ENCODE results near the gene PRRC2B.
A peak's percentile ranks its signal among the peaks of the same experiment; 100 is the strongest.

The PRRC2B gene

DNA sequence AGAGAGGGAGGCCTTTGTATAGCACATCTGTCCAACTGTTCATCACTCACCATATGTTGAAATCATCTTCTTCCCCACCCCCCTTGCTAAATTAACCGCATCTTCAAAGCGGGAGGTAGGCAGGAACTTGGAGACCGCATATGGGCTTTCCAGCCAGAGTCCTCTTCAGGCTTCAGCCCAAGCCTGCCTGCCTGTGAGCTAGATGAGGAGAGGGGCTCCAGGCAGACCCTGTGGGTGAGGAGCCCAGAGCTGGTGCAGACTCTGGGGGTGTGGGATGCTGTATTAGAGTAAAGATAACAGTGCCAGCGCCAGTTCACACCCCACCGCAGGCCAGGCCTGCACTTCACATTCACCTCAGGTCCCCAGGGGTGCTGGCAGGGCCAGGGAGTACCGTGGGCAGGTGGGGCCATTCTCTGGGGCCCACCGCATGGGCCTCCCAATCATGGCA, 16.2 kb downstream of the PRRC2B start:
- WGBS: 94% methylated on average over 7 of the region's 7 CpGs
- Histone ChIP-seq H3K4me1 (ENCODE audit: insufficient read depth, low read length) (peaks cover 49% of the 10 kb centered on the region), H3K36me3 (ENCODE audit: insufficient read depth, low read length) (peaks cover 24% of the 10 kb centered on the region; the same call in 1 of the 2 replicates), H3K4me3 (ENCODE audit: low read length) (no peak overlapping the region), H3K27ac (ENCODE audit: low read depth, low read length) (no peak overlapping the region), H3K9me3 (ENCODE audit: insufficient read depth, low read depth, low read length) (peaks cover 5% of the 10 kb centered on the region; the same call in 1 of the 2 replicates), H3K27me3 (ENCODE audit: insufficient read depth, low read length) (no peaks in the 10 kb centered on the region), H3K9ac (ENCODE audit: low read depth, low read length) (no peak overlapping the region)

DNA sequence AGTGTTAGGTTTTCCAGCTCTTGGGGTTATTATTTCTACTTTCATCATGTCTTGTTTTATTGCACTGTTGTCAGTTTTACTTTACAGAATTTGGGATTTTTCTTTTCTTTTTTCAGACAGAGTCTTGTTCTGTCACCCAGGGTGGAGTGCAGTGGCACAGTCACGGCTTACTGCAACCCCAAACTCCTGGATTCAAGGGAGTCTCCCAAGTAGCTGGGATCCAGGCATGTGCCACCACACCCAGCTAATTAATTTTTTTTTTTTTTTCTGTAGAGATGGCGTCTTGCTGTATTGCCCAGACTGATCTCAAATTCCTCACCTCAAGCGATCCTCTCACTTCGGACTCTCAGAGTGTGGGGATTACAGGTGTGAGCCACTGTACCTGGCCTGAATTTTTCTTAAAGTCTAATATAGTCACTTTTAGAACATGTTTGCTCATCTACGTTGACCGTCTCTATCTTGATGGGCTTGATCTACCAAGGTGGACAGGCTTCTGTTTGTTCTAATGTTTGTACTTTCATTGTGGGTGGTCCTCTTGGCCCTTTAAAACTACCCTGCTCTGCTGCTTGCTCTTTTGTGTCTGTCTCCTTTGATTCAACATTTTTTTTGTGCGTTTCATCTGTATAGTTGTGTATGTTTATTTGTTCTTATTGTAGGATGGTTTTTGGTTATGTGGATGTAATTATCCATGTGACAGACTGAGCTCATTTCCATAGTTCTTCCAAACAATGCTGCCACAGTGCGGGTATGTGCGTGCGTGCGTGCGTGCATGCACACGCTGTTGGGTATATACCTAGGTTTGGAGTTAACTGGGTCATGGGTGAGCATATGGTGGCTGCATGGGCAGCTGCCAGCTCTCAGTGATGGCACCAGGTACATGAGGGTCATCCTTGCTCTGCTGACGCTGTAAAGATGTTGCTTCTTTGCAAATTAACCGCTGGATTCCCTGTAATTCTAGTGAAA, 18.1 kb downstream of the PRRC2B start:
- no peak overlapping the region for H3K4me3 ChIP-seq (ENCODE audit: low read length)
- H3K9me3 ChIP-seq (ENCODE audit: insufficient read depth, low read depth, low read length): peaks cover 5% of the 10 kb centered on the region; the same call in 1 of the 2 replicates
- 94% methylated on average over 15 of the region's 15 CpGs for WGBS
- H3K27me3 ChIP-seq (ENCODE audit: insufficient read depth, low read length): no peaks in the 10 kb centered on the region
- no peak overlapping the region for H3K27ac ChIP-seq (ENCODE audit: low read depth, low read length)
- peaks cover 36% of the 10 kb centered on the region for H3K4me1 ChIP-seq (ENCODE audit: insufficient read depth, low read length)
- H3K9ac ChIP-seq (ENCODE audit: low read depth, low read length): no peak overlapping the region
- H3K36me3 ChIP-seq (ENCODE audit: insufficient read depth, low read length): peaks cover 24% of the 10 kb centered on the region; the same call in 1 of the 2 replicates

DNA sequence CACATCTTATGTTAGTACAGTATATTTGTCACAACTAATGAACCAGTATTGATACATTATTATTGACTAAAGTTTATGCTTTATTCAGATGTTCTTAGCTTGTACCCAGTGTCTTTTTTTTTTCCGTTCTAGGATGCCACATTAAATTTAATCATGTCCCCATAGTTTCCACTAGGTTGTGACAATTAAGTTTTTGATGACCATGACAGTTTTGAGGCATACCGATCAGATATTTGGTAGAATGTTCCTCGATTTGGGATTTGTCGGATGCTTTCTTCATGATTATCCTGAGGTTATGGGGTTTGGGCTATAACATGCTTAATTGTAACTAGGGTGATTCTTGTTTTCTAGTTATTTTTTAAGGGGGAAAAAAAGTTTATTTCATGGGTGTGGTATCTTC, 22.6 kb downstream of the PRRC2B start:
- no peak overlapping the region for H3K9ac ChIP-seq (ENCODE audit: low read depth, low read length)
- H3K27me3 ChIP-seq (ENCODE audit: insufficient read depth, low read length): no peaks in the 10 kb centered on the region
- peaks cover 38% of the 10 kb centered on the region for H3K36me3 ChIP-seq (ENCODE audit: insufficient read depth, low read length)
- 95% methylated on average over 3 of the region's 4 CpGs for WGBS
- no peak overlapping the region for H3K27ac ChIP-seq (ENCODE audit: low read depth, low read length)
- peaks cover 5% of the 10 kb centered on the region; the same call in 1 of the 2 replicates for H3K9me3 ChIP-seq (ENCODE audit: insufficient read depth, low read depth, low read length)
- H3K4me3 ChIP-seq (ENCODE audit: low read length): no peak overlapping the region
- H3K4me1 ChIP-seq (ENCODE audit: insufficient read depth, low read length): peaks cover 53% of the 10 kb centered on the region

DNA sequence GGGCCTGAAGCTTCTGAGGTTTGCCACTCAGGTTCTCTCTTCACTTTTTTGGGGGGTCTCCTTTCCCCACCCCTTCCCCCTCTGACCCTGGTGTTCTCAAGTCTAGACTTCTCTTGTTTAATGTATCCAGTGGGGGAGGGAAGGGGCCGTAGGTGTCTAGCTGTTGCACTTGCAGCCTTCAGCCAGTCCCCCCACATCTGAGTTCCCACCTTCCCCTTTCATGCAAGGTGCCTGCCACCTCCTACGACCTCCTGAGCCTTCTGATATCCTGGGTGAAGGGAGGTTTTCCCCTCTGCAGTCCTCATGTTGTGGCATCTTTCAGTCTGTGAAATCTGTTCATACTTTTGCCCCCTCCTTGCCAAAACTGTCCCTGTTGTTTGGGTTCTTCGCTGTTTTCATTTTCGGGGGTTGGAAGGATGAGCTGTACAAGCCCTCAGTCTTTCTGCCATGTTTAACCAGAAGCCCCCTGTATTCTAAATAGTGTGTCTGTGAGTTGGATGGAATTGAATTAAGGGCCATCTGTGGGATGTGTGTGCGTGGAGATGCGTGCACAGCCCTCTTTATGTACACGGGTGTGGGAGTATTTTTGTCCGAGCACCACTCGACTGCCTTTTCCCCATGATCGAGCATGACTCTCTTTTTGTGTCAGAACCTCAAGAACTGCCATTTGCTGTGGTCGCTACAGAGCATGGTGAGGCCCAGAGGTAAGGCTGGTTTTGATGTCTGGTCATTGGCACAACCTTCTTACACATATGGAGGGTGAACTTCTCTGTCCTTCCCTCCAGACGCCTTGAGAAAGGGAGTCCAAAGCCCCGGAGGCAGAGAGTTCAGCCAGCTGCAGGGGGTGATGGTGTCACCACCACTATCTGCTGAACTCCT, 23.6 kb downstream of the PRRC2B start:
- no peak overlapping the region for H3K9ac ChIP-seq (ENCODE audit: low read depth, low read length)
- peaks cover 5% of the 10 kb centered on the region; the same call in 1 of the 2 replicates for H3K9me3 ChIP-seq (ENCODE audit: insufficient read depth, low read depth, low read length)
- peaks cover 55% of the 10 kb centered on the region for H3K4me1 ChIP-seq (ENCODE audit: insufficient read depth, low read length)
- no peaks in the 10 kb centered on the region for H3K27me3 ChIP-seq (ENCODE audit: insufficient read depth, low read length)
- no peak overlapping the region for H3K27ac ChIP-seq (ENCODE audit: low read depth, low read length)
- H3K4me3 ChIP-seq (ENCODE audit: low read length): no peak overlapping the region
- 88% methylated on average over 12 of the region's 13 CpGs for WGBS
- peaks cover 31% of the 10 kb centered on the region for H3K36me3 ChIP-seq (ENCODE audit: insufficient read depth, low read length)

DNA sequence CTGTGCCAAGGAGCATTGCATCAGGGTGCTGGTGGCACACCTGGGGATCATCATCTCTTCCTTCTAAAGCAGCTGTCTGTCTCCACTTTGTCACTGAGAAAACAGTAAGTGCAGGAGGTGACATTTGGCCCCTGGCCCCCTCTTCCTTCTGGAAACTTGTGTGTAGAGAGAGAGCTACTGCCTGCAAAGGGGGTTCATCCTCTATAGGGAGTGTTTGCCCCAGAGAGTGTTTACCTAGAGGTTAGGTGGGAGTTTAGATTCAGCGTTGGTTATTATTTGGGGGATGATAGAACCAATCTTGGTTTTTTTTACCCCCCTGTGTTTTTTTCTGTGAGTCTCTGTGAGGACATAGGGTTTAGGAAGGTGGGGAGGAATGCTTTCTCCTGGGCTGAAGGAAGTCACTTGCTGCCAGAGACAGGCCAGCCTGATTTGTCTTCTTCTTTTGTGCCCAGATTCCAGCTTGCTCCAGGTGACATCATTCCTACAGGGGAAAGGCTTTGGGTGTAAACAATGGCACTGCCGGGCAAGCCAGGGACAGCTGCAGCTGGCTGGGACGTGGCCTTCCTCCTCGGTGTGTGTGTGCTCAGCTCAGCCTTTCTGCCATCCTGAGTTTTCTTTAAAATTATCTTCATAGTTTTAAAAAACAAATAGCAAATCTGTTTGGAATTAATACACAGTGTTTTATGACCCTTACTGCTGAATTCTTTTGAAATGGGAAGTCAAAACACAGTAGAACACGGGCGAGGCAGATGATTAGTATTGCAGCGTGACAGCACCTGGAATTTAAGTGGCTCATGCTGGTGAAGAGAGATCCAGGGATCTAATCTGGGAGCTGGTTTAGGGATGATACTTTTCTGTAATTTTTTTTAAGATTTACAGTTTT, 24.5 kb downstream of the PRRC2B start:
- Histone ChIP-seq H3K27me3 (ENCODE audit: insufficient read depth, low read length) (no peaks in the 10 kb centered on the region), H3K36me3 (ENCODE audit: insufficient read depth, low read length) (peaks cover 23% of the 10 kb centered on the region), H3K9me3 (ENCODE audit: insufficient read depth, low read depth, low read length) (peaks cover 5% of the 10 kb centered on the region; the same call in 1 of the 2 replicates), H3K9ac (ENCODE audit: low read depth, low read length) (no peak overlapping the region), H3K4me3 (ENCODE audit: low read length) (no peak overlapping the region), H3K27ac (ENCODE audit: low read depth, low read length) (no peak overlapping the region), H3K4me1 (ENCODE audit: insufficient read depth, low read length) (peaks cover 64% of the 10 kb centered on the region)
- WGBS: 71% methylated on average over 7 of the region's 7 CpGs

DNA sequence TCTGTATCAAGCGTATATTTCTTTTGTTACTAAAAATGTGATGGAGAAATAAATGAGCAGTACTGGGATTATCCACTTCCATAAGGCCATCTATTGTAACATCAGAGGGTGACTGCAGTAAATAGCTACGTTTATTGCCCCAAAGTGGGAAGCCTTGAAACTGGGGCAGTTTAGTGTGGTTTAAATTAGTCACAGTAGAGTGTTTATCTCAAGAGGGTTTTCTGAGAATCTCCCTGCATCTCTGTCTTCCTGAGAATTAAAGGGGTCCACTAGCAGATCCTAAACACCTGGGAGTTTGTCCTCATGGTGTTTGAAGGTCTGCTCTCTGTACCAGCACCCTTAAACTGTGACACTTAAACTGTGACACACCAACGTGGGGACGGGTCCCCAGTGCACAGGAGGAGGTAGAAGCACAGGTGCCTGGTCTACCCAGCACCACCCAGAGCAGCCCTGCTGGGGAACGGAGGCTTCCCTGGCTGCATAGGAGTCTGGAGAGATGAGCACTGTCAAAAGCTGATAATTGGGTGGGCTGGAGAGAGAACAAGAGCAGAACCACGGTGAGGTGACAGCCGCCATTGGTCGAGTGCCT, 25.2 kb downstream of the PRRC2B start:
- H3K4me1 ChIP-seq (ENCODE audit: insufficient read depth, low read length): peaks cover 68% of the 10 kb centered on the region
- peak overlapping the region; percentile 12; the same call in 1 of the 2 replicates for H3K27ac ChIP-seq (ENCODE audit: low read depth, low read length)
- no peaks in the 10 kb centered on the region for H3K27me3 ChIP-seq (ENCODE audit: insufficient read depth, low read length)
- H3K4me3 ChIP-seq (ENCODE audit: low read length): no peak overlapping the region
- peaks cover under 1% of the 10 kb centered on the region; the same call in 1 of the 2 replicates for H3K9me3 ChIP-seq (ENCODE audit: insufficient read depth, low read depth, low read length)
- 76% methylated on average over 8 of the region's 8 CpGs for WGBS
- H3K36me3 ChIP-seq (ENCODE audit: insufficient read depth, low read length): peaks cover 20% of the 10 kb centered on the region
- no peak overlapping the region for H3K9ac ChIP-seq (ENCODE audit: low read depth, low read length)

DNA sequence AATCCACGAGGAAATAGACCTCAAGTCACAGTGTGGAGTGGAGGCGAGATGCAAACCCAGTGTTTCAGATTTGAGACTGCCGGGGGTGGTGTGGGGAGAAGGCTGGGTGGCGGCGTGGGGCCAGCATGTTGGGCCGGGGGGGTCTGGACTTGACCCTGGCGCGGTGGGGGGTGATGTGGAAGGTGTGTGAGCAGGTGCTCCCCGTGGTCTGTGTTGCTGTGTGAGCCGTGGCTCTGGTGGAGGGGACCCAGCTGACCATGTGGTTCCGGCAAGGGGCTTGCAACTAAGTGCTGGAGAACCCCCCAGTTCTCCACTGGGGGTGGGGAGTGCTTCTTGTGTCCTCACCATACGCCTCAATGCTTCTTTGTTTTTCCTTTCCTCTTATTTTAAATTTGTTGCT, 25.8 kb downstream of the PRRC2B start:
- no peaks in the 10 kb centered on the region for H3K9me3 ChIP-seq (ENCODE audit: insufficient read depth, low read depth, low read length)
- H3K27ac ChIP-seq (ENCODE audit: low read depth, low read length): no peak overlapping the region; the same call in 1 of the 2 replicates
- peaks cover 16% of the 10 kb centered on the region for H3K36me3 ChIP-seq (ENCODE audit: insufficient read depth, low read length)
- H3K27me3 ChIP-seq (ENCODE audit: insufficient read depth, low read length): no peaks in the 10 kb centered on the region
- no peak overlapping the region for H3K9ac ChIP-seq (ENCODE audit: low read depth, low read length)
- H3K4me3 ChIP-seq (ENCODE audit: low read length): no peak overlapping the region
- H3K4me1 ChIP-seq (ENCODE audit: insufficient read depth, low read length): peaks cover 68% of the 10 kb centered on the region
- WGBS: 89% methylated on average over 11 of the region's 12 CpGs

DNA sequence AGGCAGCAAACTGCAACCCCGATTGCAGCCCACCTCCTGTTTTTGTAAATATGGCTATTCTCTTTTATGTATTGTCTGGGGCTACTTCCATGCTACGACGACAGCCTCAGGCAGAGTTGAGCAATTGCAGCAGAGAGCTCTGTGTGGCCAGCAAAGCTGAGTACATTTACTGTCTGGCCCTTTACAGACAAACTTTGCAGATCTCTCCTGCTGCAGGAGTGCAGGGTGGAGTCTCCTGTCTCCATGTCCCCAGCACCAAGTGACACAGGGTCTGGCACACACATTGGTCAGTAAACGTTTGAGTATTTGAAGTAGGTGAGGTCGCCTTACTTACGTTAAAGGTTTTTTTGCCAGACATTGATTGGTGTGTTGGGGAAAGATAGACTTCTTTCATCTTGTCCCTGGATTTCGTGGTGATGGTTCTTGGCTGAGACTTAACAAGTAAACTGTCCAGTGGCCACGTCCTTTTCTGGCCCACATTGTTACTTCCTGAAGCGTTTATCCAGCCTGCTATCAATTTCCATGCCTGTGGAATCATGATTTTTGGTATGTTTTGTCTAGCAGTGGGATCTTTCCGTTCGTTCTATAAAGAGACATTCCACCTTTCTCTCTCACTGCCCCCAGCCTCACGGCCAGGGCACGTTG, 27.2 kb downstream of the PRRC2B start:
- H3K36me3 ChIP-seq (ENCODE audit: insufficient read depth, low read length): peaks cover 16% of the 10 kb centered on the region
- no peaks in the 10 kb centered on the region for H3K9me3 ChIP-seq (ENCODE audit: insufficient read depth, low read depth, low read length)
- H3K9ac ChIP-seq (ENCODE audit: low read depth, low read length): no peak overlapping the region
- no peak overlapping the region for H3K4me3 ChIP-seq (ENCODE audit: low read length)
- H3K27me3 ChIP-seq (ENCODE audit: insufficient read depth, low read length): no peaks in the 10 kb centered on the region
- peaks cover 68% of the 10 kb centered on the region for H3K4me1 ChIP-seq (ENCODE audit: insufficient read depth, low read length)
- peak overlapping the region; percentile 4; the same call in 1 of the 2 replicates for H3K27ac ChIP-seq (ENCODE audit: low read depth, low read length)
- WGBS: 69% methylated on average over 13 of the region's 13 CpGs

DNA sequence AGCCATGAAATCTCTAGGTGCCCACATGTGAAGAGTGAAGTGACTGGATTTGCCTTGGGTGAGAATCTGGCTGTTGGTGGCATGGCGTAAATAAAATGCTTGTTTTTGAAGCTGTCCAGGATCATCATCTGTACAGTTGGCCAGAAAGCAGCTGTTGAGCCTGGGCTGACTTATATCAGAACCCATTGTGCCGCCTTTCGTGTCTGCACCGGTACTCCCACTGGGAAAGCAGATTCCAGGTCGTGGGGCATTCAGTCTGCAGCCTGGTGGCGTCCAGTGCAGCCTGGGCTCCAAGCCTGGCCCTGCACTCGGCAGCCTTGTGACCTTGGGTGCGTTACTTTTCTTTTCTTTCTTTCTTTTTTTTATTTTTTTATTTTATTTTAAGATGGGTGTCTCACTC, 27.8 kb downstream of the PRRC2B start:
- 89% methylated on average over 7 of the region's 8 CpGs for WGBS

More for the DNA sequence above, 27.8 kb downstream of the PRRC2B start:
- Histone ChIP-seq H3K9me3 (ENCODE audit: insufficient read depth, low read depth, low read length) (no peaks in the 10 kb centered on the region), H3K9ac (ENCODE audit: low read depth, low read length) (no peak overlapping the region), H3K27ac (ENCODE audit: low read depth, low read length) (no peak overlapping the region; the same call in 1 of the 2 replicates), H3K36me3 (ENCODE audit: insufficient read depth, low read length) (peaks cover 21% of the 10 kb centered on the region), H3K27me3 (ENCODE audit: insufficient read depth, low read length) (no peaks in the 10 kb centered on the region), H3K4me3 (ENCODE audit: low read length) (no peak overlapping the region), H3K4me1 (ENCODE audit: insufficient read depth, low read length) (peaks cover 64% of the 10 kb centered on the region)

Data from HUES64 (cell line).